ENCODE data around the gene EPHA5.

- TF ChIP-seq, protein P1, sequence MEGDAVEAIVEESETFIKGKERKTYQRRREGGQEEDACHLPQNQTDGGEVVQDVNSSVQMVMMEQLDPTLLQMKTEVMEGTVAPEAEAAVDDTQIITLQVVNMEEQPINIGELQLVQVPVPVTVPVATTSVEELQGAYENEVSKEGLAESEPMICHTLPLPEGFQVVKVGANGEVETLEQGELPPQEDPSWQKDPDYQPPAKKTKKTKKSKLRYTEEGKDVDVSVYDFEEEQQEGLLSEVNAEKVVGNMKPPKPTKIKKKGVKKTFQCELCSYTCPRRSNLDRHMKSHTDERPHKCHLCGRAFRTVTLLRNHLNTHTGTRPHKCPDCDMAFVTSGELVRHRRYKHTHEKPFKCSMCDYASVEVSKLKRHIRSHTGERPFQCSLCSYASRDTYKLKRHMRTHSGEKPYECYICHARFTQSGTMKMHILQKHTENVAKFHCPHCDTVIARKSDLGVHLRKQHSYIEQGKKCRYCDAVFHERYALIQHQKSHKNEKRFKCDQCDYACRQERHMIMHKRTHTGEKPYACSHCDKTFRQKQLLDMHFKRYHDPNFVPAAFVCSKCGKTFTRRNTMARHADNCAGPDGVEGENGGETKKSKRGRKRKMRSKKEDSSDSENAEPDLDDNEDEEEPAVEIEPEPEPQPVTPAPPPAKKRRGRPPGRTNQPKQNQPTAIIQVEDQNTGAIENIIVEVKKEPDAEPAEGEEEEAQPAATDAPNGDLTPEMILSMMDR (conservative IDR thresholded peaks at IDR 0.05) = no peak
- no peak for TF ChIP-seq EZH2 (IDR thresholded peaks at IDR 0.05; ENCODE audit: low read depth)
Observed at GRCh38 chr4:65646136-65646535, 24.2 kb downstream of the EPHA5 start.

Data from PC-9 (cell line).